ENCODE results near the gene SFT2D2. TPM values are rescaled to one million over a fixed set of nuclear protein-coding genes. Genes with fewer than 3 reads are reported as not detected.

SFT2D2 gene
- total RNA-seq, 2 donors from 2014 or later, result 32.5 to 34.3 TPM

DNA sequence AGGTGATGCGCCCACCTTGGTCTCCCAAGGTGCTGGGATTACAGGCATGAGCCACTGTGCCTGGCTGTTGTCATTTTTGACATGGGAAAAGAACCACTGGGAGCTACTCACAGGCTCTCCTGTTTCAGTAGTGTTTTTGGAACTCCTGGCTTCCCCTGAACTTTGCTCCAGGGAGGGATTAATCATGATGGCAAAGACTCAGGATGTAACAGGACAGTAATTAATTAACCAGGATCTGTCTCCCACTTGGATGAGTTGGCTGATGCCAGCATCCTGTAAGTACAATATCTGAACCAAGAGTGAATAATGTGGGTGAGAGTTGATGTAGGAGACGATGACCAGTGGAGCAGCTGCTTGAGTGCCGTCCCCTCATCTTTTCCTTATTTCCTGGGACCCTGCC, 4.9 kb downstream of the SFT2D2 start:
- no peaks in the 10 kb centered on the region for H3K27me3 ChIP-seq (ENCODE audit: control insufficient read depth, insufficient read depth, low read length, poor library complexity, severe bottlenecking)
- H3K9me3 ChIP-seq (ENCODE audit: control insufficient read depth, low read length), result no peaks in the 10 kb centered on the region
- H3K27ac ChIP-seq (ENCODE audit: low read depth, low read length), result no peak overlapping the region
- H3K36me3 ChIP-seq (ENCODE audit: control insufficient read depth, insufficient read depth, low read length), result peaks cover 45% of the 10 kb centered on the region
- no peak overlapping the region for H3K9ac ChIP-seq (ENCODE audit: extremely low read depth, low read length, poor library complexity, severe bottlenecking)
- DNase-seq, result no peak
- no peak for TF ChIP-seq CTCF (conservative IDR thresholded peaks at IDR 0.05)
- Mint-ChIP-seq H3K4me3 (no peak overlapping the region), H3K4me1 (peaks cover 20% of the 10 kb centered on the region), H3K9me3 (no peaks in the 10 kb centered on the region), H3K27me3 (ENCODE audit: insufficient read depth) (no peaks in the 10 kb centered on the region), H3K36me3 (ENCODE audit: low read depth) (peaks cover 39% of the 10 kb centered on the region), H3K27ac (peak overlapping the region; percentile 22)
- WGBS, 2 experiments (ENCODE audit: insufficient coverage in 1 of 2, insufficient read length in 1 of 2), result 93 to 98% methylated on average over 2 to 3 of the region's 3 CpGs
- H3K4me3 ChIP-seq (ENCODE audit: low read length), result no peak overlapping the region
- no peaks in the 10 kb centered on the region for H3K4me1 ChIP-seq (ENCODE audit: control insufficient read depth, insufficient read depth, low read length)

DNA sequence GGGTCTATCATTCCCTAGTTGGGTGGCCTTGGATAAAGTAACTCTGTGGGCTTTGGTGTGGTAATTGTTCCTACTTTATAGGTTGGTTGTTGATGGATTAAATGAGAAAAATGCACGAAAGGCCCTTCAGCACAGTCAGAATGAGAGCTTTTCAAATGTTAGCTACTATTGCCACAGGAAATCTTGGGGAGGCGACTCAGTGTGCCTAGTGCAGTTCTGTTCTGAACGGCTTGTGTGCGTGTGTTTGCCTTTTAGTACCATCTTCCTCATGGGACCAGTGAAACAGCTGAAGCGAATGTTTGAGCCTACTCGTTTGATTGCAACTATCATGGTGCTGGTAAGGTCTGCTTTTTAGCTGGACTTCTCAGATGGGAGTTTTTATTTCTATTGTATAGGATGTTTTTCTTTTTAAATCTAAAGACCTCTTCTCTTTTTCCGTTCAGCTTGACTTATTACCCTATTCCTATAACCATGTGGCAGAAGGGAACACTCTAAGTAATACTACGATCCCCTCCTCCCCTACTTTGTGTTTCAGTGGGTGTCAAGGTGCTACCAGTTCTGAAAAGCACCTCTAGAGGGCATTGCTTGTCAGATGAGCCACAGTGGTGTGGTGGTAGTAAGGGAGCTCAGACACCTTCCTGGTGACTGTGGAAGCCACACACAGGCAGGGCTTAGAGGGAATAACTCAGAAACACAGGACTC, 9.2 kb downstream of the SFT2D2 start:
- Histone ChIP-seq H3K4me3 (ENCODE audit: low read length) (no peak overlapping the region), H3K4me1 (ENCODE audit: control insufficient read depth, insufficient read depth, low read length) (no peaks in the 10 kb centered on the region), H3K27ac (ENCODE audit: low read depth, low read length) (no peak overlapping the region), H3K36me3 (ENCODE audit: control insufficient read depth, insufficient read depth, low read length) (peaks cover 72% of the 10 kb centered on the region), H3K9ac (ENCODE audit: extremely low read depth, low read length, poor library complexity, severe bottlenecking) (no peak overlapping the region), H3K27me3 (ENCODE audit: control insufficient read depth, insufficient read depth, low read length, poor library complexity, severe bottlenecking) (no peaks in the 10 kb centered on the region), H3K9me3 (ENCODE audit: control insufficient read depth, low read length) (no peaks in the 10 kb centered on the region)
- Mint-ChIP-seq H3K27me3 (ENCODE audit: insufficient read depth) (no peaks in the 10 kb centered on the region), H3K4me3 (no peak overlapping the region), H3K4me1 (peaks cover 10% of the 10 kb centered on the region), H3K9me3 (no peaks in the 10 kb centered on the region), H3K27ac (no peak overlapping the region), H3K36me3 (ENCODE audit: low read depth) (peaks cover 59% of the 10 kb centered on the region)
- WGBS, 2 experiments (ENCODE audit: insufficient coverage in 1 of 2, insufficient read length in 1 of 2), result 92 to 100% methylated on average over 4 to 8 of the region's 8 CpGs
- TF ChIP-seq CTCF (conservative IDR thresholded peaks at IDR 0.05), result peak; percentile 88
- DNase-seq, result peak; percentile 80

- Histone ChIP-seq H3K4me3 (ENCODE audit: low read length) (no peak overlapping the region), H3K36me3 (ENCODE audit: control insufficient read depth, insufficient read depth, low read length) (peaks cover 76% of the 10 kb centered on the region), H3K9ac (ENCODE audit: extremely low read depth, low read length, poor library complexity, severe bottlenecking) (no peak overlapping the region), H3K27me3 (ENCODE audit: control insufficient read depth, insufficient read depth, low read length, poor library complexity, severe bottlenecking) (no peaks in the 10 kb centered on the region), H3K27ac (ENCODE audit: low read depth, low read length) (no peak overlapping the region), H3K4me1 (ENCODE audit: control insufficient read depth, insufficient read depth, low read length) (no peaks in the 10 kb centered on the region), H3K9me3 (ENCODE audit: control insufficient read depth, low read length) (no peaks in the 10 kb centered on the region)
- Mint-ChIP-seq H3K36me3 (ENCODE audit: low read depth) (peaks cover 64% of the 10 kb centered on the region), H3K27me3 (ENCODE audit: insufficient read depth) (no peaks in the 10 kb centered on the region), H3K27ac (no peak overlapping the region), H3K4me3 (no peak overlapping the region), H3K9me3 (no peaks in the 10 kb centered on the region), H3K4me1 (peaks cover 10% of the 10 kb centered on the region)
- no peak for DNase-seq
- TF ChIP-seq CTCF (conservative IDR thresholded peaks at IDR 0.05), result peak; percentile 4
These were observed 9.7 kb downstream of the SFT2D2 start for GRCh38 chr1:168235548-168235885.
